Placental pericyte (primary cell): Measurements from ENCODE around the gene GAS2. TPM values are rescaled to one million over a fixed set of nuclear protein-coding genes. Genes with fewer than 3 reads are reported as not detected.

Experiments used
- small RNA-seq: library from RNA; depleted of rRNA; stranded (forward); fragments of <200 nt; gene quantifications from one replicate; pipeline ENCODE3, GENCODE V24; 2012; ENCODE audit warnings: low replicate concordance
- total RNA-seq: library from RNA; depleted of rRNA; stranded (reverse); fragments of >200 nt; gene quantifications from 2 replicates; pipeline ENCODE4 v1.2.3, GENCODE V29; 2012

The GAS2 gene
- total RNA-seq = 0.57 and 0.66 TPM in 2 replicates

DNA sequence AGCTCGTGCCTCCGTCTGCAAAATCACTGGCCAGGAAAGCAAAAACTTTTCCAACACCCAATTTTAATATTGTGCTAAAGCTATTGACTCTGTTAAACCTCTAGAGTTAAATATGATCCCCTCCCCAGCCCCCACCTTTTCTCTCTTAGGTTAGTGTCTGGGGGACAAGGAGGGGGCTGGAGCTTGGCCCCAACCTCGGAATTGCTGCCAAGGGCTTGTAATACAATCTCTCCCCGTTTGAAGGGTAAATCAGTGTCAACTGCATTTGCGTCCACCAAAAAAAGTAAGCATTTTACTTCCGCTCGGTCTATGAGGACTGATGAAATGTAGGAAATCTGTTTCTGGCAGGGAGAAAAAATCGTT lies at the start of gene GAS2:
Gene GAS2, plus strand, starts transcription at position 287 of the 363 bp plus-strand sequence. CDS start 8,259 bp downstream, outside the sequence.

DNA sequence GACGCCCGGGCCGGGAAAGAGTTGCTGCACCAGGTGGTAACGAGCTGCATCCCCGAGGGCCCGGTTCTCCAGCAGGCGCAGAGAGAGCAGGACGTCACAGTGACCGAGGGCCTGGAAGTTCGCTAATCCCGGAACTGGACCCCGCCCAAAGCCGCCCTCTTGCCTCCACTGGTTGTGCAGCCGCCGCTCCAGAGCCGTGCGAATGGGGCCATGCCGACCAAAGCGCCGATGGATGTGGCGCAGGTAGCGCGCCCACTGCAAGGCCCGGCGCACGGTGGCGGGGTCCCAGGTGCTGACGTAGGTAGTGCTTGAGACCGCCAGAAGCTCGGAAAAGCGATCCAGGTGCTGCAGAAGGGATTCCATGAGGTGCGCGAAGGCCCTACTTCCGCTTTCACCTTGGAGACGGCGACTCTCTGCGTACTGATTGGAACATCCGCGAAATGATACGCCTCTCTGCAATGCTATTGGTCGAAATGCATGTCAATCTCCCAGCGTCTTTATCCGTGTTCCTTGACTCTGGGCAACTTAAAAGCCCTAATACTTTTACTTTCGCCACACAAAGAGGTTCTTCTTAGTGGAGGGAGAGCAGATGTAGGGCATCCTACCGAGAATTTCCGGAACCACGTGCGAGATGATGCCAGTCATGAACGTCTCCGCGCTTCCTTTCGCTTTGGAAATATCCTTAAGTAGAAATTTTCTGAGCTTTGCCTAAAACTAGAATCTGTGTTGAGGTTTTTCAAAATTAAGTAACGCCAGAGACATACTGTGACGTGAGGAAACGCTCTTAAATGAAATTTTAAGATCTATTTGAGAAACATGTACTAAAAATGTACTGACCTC lies 40.7 kb upstream of the GAS2 start, which contains the start of gene FANCF:
Gene FANCF, minus strand, starts transcription at position 376 of the 840 bp plus-strand sequence. Its CDS starts 13 bp downstream, at position 363.

DNA sequence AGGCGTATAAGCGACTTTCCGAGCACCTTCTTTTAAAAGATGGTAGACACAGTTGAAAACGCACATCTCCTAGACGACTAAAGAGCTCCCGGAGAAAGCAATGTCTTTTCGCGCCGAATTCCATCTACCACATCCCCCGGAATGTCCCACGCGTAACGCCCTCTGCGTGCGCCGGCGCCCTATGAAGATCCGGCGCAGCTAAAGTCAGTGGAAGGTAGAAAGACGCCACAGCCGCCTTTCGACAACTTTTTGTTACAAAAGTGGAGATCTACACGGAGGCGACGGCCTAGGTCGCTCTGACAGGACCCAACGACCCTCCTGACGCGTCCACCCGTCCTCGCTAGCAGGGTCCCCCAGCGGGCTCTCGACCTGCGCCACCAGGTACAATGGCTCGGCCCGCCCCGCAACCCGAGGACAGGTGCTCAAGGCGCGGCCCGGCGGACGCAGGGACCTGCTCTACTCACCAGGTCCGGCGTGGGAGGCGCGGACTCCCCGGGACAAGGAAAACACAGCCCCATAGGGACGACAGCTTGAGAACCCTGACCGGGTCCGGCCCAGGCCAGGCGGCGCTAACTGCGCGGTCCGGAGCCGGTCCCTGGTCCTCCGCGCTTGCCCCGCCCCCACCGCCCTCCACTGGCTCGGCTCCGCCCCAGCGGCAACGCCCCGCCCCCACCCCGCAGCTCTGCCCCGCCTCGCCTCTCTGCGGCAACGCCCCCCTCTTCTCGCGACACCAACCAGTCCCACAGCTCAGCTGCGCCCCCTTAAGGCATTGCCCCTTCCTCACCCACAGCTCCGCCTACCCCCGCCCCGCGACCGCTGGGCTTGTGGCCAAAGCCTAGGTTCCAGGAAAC lies 163.0 kb downstream of the GAS2 start, which contains the start of gene SVIP:
Gene SVIP, minus strand, starts transcription at position 571 of the 851 bp plus-strand sequence. Its CDS starts 53 bp downstream, at position 518.

DNA sequence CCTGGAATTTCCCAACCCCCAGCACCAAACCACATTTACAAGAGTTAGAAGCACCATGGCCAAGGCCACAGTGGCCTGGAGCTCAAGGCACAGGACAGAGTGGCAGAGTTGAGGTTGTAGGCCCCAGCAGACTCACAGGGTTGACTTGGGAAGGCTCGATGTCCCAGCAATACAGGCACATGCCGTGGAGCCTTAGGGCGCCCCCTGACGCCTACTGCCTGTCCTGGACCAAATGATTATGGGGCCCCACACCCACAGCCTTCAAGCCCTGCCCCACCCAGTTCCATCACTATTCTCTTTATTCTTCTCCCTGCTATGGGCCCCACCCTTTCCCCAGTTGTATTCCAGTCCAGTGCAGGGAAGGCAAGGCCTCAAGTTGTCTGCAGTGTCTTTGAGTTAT lies 193.8 kb downstream of the GAS2 start, which contains the start of gene CCDC179:
Gene CCDC179, minus strand, starts transcription at position 234 of the 400 bp plus-strand sequence. Its CDS starts 53 bp downstream, at position 181.

Small RNA genes within 50 kb of the gene (small RNA-seq; reads per million reads assigned to genes)
- 9.6 reads per million, percentile 94 among the genes with 10 or more reads in this experiment for gene RNA5SP338

Other genes with a start within 250 kb of the GAS2 start
- gene FANCF, start 40.8 kb upstream of the GAS2 start, total RNA-seq = 6.3 and 7.6 TPM in 2 replicates
- under 0.01 and 1.1 TPM in 2 replicates for gene SVIP, start 163.2 kb downstream of the GAS2 start, total RNA-seq
- gene CCDC179, start 193.9 kb downstream of the GAS2 start, total RNA-seq = not detected in 2 replicates